Suprapubic skin (tissue), 4 donors: ENCODE measurements around the gene SPTBN1. TPM values are rescaled to one million over a fixed set of nuclear protein-coding genes. Genes with fewer than 3 reads are reported as not detected.

Experiments used
- DNase-seq, 2 donors: peaks; one replicate each; pipeline ENCODE4 v3.0.0-alpha.2; 2019; ENCODE audit warnings: low spot score in 2 of 2
- H3K27ac ChIP-seq: fragments of 200-600 bp; sonication (generic); one replicate; pipeline ENCODE4 v1.5.1; 2019
- H3K27me3 ChIP-seq: fragments of 200-600 bp; sonication (generic); one replicate; pipeline ENCODE4 v1.5.1; 2019
- H3K36me3 ChIP-seq: fragments of 200-600 bp; sonication (generic); one replicate; pipeline ENCODE4 v1.5.1; 2019
- H3K4me1 ChIP-seq: fragments of 200-600 bp; sonication (generic); one replicate; pipeline ENCODE4 v1.5.1; 2019
- H3K4me3 ChIP-seq: fragments of 200-600 bp; sonication (generic); one replicate; pipeline ENCODE4 v1.5.1; 2019; ENCODE audit warnings: mild to moderate bottlenecking
- H3K9me3 ChIP-seq: fragments of 200-600 bp; sonication (generic); one replicate; pipeline ENCODE4 v1.5.1; 2019
- EP300 ChIP-seq: sonication (generic); formaldehyde crosslinking; IDR thresholded peaks from one replicate; pipeline ENCODE4 v1.6.1; 2017; ENCODE audit warnings: antibody characterized with exemption
- POLR2A ChIP-seq, 2 donors: fragments of 450-650 bp; IDR thresholded peaks; one replicate each; pipeline ENCODE4 v1.6.1; 2017; ENCODE audit warnings: antibody characterized with exemption in 2 of 2, mild to moderate bottlenecking in 2 of 2, moderate library complexity in 2 of 2
- POLR2AphosphoS5 ChIP-seq, 3 donors: sonication (generic); formaldehyde crosslinking; IDR thresholded peaks; one replicate each; pipeline ENCODE4 v1.6.1; 2017; ENCODE audit warnings: antibody characterized with exemption in 3 of 3
- whole genome bisulfite sequencing: methylation state at CpG from one replicate; pipeline ENCODE4 v1.1.5; 2018; 5-methylcytosine and 5-hydroxymethylcytosine counted together
- total RNA-seq, 4 donors: library from RNA; depleted of rRNA; stranded (reverse); fragments of >200 nt; gene quantifications; one replicate each; pipeline ENCODE4 v1.1.0, GENCODE V29; 2016
- TF ChIP-seq, protein P1 (sequence below), 2 donors: fragments of 200-600 bp in 1 of 2; fragments of 450-650 bp in 1 of 2; sonication (generic) in 1 of 2; IDR thresholded peaks; one replicate each; pipeline ENCODE4 v1.5.1; 2016 to 2019; ENCODE audit warnings: antibody characterized with exemption in 2 of 2, mild to moderate bottlenecking in 1 of 2, moderate library complexity in 1 of 2

The SPTBN1 gene
- total RNA-seq, 4 donors from 2014 or later, result 173 to 250 (median 203) TPM

- WGBS, result 74% methylated on average over 2 of the region's 2 CpGs
- Histone ChIP-seq H3K4me1 (peaks cover 30% of the 10 kb centered on the region), H3K36me3 (no peaks in the 10 kb centered on the region), H3K27me3 (no peaks in the 10 kb centered on the region), H3K27ac (no peak overlapping the region), H3K4me3 (no peak overlapping the region), H3K9me3 (no peaks in the 10 kb centered on the region)
- no peak for TF ChIP-seq POLR2A (IDR thresholded peaks at IDR 0.05)
- TF ChIP-seq EP300, result no peak
- DNase-seq, result no peak
These were observed 35.5 kb upstream of the SPTBN1 start for GRCh38 chr2:54420524-54421172.

- TF ChIP-seq, protein P1, sequence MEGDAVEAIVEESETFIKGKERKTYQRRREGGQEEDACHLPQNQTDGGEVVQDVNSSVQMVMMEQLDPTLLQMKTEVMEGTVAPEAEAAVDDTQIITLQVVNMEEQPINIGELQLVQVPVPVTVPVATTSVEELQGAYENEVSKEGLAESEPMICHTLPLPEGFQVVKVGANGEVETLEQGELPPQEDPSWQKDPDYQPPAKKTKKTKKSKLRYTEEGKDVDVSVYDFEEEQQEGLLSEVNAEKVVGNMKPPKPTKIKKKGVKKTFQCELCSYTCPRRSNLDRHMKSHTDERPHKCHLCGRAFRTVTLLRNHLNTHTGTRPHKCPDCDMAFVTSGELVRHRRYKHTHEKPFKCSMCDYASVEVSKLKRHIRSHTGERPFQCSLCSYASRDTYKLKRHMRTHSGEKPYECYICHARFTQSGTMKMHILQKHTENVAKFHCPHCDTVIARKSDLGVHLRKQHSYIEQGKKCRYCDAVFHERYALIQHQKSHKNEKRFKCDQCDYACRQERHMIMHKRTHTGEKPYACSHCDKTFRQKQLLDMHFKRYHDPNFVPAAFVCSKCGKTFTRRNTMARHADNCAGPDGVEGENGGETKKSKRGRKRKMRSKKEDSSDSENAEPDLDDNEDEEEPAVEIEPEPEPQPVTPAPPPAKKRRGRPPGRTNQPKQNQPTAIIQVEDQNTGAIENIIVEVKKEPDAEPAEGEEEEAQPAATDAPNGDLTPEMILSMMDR (IDR thresholded peaks at IDR 0.05), result no peak
- TF ChIP-seq EP300 (no peak), POLR2A (IDR thresholded peaks at IDR 0.05) (no peak), POLR2AphosphoS5 (IDR thresholded peaks at IDR 0.05) (no peak)
- Histone ChIP-seq H3K9me3 (no peaks in the 10 kb centered on the region), H3K36me3 (no peaks in the 10 kb centered on the region), H3K4me1 (peaks cover 15% of the 10 kb centered on the region), H3K4me3 (no peak overlapping the region), H3K27ac (no peak overlapping the region), H3K27me3 (no peaks in the 10 kb centered on the region)
- 81% methylated on average over 10 of the region's 10 CpGs for WGBS
- no peak for DNase-seq
These were observed 34.0 kb upstream of the SPTBN1 start for GRCh38 chr2:54422072-54422581.

- DNase-seq, result no peak
- no peak overlapping the region for H3K27ac ChIP-seq
These were observed 32.9 kb upstream of the SPTBN1 start for GRCh38 chr2:54423213-54423612.

DNA sequence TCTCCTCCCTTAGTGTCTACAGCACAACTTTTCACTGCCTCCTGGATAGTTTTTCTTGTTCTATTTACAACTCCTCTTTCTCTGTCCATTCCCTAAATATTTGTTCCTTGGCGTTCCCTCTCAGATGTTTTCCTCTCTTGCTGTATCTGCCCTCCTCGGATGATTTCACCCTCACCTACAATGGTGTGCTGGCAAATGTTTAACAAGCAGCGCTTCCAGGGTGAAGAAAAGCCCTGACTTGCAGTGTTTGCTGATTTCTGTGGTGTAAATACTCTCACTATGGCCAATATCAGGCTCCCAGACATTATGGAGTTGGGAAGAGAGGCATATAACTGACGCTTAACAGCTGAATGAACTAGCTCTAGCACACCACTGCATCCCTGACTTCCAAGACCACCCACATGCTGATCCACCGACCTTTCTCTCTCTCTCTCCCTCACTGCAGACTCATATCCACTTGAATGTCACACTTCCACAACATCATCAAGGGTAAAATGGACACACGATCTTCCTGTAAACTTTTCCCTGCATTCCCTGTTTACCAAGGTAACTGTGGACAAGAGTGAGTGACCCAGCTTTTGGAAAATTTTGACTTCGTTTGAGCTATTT lies 31.5 kb upstream of the SPTBN1 start:
- 83% methylated on average over 7 of the region's 7 CpGs for WGBS
- Histone ChIP-seq H3K4me1 (peaks cover 25% of the 10 kb centered on the region), H3K36me3 (no peaks in the 10 kb centered on the region), H3K27ac (no peak overlapping the region), H3K9me3 (no peaks in the 10 kb centered on the region), H3K4me3 (no peak overlapping the region), H3K27me3 (no peaks in the 10 kb centered on the region)
- TF ChIP-seq POLR2A (IDR thresholded peaks at IDR 0.05), result no peak
- no peak for TF ChIP-seq POLR2AphosphoS5 (IDR thresholded peaks at IDR 0.05)
- TF ChIP-seq, protein P1 (IDR thresholded peaks at IDR 0.05), result no peak
- TF ChIP-seq EP300, result no peak
- no peak for DNase-seq

More at GRCh38 chr2:54423213-54423612, 32.9 kb upstream of the SPTBN1 start:
- H3K27me3 ChIP-seq, result no peaks in the 10 kb centered on the region
- TF ChIP-seq POLR2A (IDR thresholded peaks at IDR 0.05) (no peak), EP300 (no peak)
- no peaks in the 10 kb centered on the region for H3K9me3 ChIP-seq
- H3K4me1 ChIP-seq, result peaks cover 17% of the 10 kb centered on the region
- no peak overlapping the region for H3K4me3 ChIP-seq
- no peaks in the 10 kb centered on the region for H3K36me3 ChIP-seq
- WGBS, result 56% methylated on average over 2 of the region's 2 CpGs

DNA sequence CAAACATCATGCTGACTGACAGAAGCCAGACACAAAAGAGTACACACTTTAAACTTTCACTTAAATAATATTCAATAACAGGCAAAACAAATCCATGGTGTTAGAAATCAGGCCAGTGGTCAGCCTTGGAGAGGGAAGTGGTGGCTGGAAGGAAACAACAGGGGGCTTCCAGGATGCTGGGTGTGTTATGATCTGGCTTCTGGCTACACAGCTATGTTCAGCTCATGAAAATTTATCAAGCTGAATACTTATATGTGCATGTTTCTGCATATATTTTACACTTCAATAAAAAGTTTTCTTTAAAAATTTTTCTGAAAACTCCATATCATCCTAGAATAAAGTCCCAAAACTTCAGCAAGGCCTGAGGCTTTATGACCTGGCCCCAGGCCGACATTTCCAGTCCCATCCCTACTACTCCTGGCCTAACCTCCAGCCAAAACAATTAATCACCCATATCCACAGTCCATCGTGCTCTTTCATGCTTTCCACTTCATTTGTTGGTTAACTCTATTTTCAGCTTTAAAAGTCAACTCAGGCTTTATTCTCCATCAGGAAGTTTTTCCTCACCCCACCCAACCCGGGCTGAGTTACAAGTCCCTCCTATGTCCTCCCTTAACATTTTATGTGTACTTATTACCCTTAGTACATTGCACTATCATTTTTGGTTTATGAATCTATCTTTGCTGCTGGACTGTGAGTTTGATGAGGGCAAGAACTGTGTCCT lies 27.9 kb upstream of the SPTBN1 start:
- Histone ChIP-seq H3K36me3 (no peaks in the 10 kb centered on the region), H3K4me1 (peaks cover 39% of the 10 kb centered on the region), H3K27ac (peak overlapping the region; percentile 73), H3K4me3 (no peak overlapping the region), H3K27me3 (no peaks in the 10 kb centered on the region), H3K9me3 (no peaks in the 10 kb centered on the region)
- 20% methylated on average over 3 of the region's 3 CpGs for WGBS
- no peak for TF ChIP-seq POLR2A (IDR thresholded peaks at IDR 0.05)
- TF ChIP-seq POLR2AphosphoS5 (IDR thresholded peaks at IDR 0.05), result no peak
- TF ChIP-seq, protein P1 (IDR thresholded peaks at IDR 0.05), result no peak
- TF ChIP-seq EP300, result no peak
- no peak for DNase-seq

GRCh38 chr2:54429054-54429453 lies 27.1 kb upstream of the SPTBN1 start:
- Histone ChIP-seq H3K27ac (peak overlapping the region; percentile 73), H3K4me3 (no peak overlapping the region), H3K4me1 (peaks cover 39% of the 10 kb centered on the region), H3K36me3 (no peaks in the 10 kb centered on the region), H3K9me3 (no peaks in the 10 kb centered on the region), H3K27me3 (no peaks in the 10 kb centered on the region)
- 26% methylated on average over 5 of the region's 5 CpGs for WGBS
- DNase-seq, result no peak
- TF ChIP-seq POLR2AphosphoS5 (IDR thresholded peaks at IDR 0.05) (no peak), EP300 (no peak)
